Measurements from ENCODE around the gene FRMD5.
"Not testable (repeated sequence)": the region's sequence is repeated elsewhere in the genome, so short reads cannot be mapped to it uniquely, and the experiment has no call there.

Gene FRMD5

DNA sequence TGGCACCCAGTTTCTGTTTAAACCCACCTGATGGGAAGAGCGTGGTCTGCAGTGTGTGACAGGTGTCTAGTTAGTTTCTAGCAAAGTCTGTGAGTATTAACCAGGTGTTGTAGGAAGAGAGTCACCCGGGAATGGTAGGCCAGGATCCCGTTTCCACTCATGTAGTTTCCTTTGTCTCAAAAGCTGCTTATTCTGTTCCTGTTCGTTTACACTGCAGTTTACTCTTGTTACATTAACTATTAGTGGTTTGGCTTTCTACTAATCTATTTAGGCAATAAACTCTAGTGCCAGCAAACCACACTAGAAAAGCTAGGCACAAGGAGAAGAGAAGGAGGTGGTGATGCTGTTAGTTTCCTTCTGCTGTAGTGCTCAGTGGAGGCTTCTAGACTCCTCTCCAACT is 335.5 kb downstream of the FRMD5 start:
- no peak for DNase-seq (ENCODE audit: low read depth in 1 of 2, low spot score in 1 of 2)

GRCh38 chr15:43854801-43855200 is 340.3 kb downstream of the FRMD5 start:
- DNase-seq (ENCODE audit: low read depth in 1 of 2, low spot score in 1 of 2) = no peak

GRCh38 chr15:43852607-43853006 is 342.5 kb downstream of the FRMD5 start:
- no peak for DNase-seq (ENCODE audit: low read depth in 1 of 2, low spot score in 1 of 2)

DNA sequence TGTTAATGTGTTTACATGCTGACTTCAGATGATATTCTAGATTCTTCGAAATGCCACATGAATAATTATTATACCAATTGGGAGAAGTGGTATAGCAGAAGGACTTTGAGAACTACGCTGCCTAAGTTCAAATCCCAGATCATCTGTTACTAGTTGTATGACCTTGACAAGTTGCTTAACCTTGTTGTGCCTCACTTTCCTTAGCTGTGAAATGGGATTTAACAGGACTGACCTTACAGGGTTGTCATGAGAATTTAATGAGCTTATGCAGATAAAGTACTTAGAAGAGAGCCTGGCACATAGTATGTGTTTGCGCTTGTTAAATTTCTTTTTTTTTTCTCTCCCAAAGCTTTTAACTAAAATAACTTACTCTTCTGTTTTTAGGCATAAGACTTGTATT is 343.8 kb downstream of the FRMD5 start:
- no peak for DNase-seq (ENCODE audit: low read depth in 1 of 2, low spot score in 1 of 2)

DNA sequence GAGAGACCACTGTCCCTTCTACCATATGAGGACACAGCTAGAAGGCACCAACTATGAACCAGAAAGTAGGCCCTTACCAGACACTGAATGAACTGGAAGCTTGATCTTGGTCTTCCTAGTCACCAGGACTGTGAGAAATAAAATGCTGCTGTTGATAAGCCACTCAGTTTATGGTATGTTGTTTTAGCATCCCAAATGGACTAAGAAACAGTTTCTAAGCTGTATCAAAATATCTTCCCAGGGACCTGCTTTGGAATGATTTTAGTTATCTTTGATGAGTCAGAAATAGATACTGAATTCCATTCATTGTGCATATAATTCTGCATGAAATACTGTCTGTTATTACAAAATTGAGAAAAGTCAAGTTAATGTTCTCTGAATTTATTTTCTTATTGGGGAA is 349.6 kb downstream of the FRMD5 start:
- DNase-seq (ENCODE audit: low read depth in 1 of 2, low spot score in 1 of 2) = no peak

DNA sequence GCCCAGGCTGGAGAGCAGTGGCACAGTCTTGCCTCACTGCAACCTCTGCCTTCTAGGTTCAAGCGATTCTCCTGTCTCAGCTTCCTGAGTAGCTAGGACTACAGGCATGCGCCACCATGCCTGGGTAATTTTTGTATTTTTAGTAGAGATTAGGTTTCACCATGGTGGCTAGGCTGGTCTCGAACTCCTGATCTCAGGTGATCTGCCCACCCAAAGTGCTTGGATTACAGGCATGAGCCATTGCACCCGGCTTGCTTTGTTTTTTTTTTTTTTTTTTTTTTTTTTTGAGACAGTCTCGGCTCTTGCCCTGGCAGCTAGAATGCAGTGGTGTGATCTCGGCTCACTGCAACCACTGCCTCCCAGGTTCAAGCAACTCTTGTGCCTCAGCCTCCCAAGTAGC is 362.6 kb downstream of the FRMD5 start:
- DNase-seq (ENCODE audit: low read depth in 1 of 2, low spot score in 1 of 2) = not testable (repeated sequence)

DNA sequence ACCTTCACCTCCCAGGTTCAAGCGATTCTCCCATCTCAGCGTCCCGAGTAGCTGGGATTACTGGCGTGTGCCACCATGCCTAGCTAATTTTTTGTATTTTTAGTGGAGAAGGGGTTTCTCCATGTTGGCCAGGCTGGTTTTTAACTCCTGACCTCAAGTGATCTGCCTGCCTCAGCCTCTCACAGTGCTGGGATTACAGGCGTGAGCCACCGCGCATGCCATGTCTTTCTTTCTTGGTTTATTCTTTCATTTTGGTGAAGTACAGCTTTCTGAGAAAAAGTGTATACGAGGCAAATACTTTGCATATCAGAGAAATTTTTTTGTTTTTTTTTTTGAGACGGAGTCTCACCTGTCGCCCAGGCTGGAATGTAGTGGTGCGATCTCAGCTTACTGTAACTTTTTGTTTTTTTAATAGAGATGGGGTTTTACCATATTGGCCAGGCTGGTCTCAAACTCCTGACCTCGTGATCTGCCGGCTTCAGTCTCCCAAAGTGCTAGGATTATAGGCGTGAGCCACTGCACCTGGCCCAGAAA is 363.5 kb downstream of the FRMD5 start:
- not testable (repeated sequence) for DNase-seq (ENCODE audit: low read depth in 1 of 2, low spot score in 1 of 2)

GRCh38 chr15:43830691-43831275 is 364.3 kb downstream of the FRMD5 start:
- DNase-seq (ENCODE audit: low read depth in 1 of 2, low spot score in 1 of 2) = not testable (repeated sequence)

GRCh38 chr15:43829951-43830540 is 365.0 kb downstream of the FRMD5 start:
- not testable (repeated sequence) for DNase-seq (ENCODE audit: low read depth in 1 of 2, low spot score in 1 of 2)

- DNase-seq (ENCODE audit: low read depth in 1 of 2, low spot score in 1 of 2) = no peak
These were observed 366.9 kb downstream of the FRMD5 start for GRCh38 chr15:43828061-43828657.

- DNase-seq (ENCODE audit: low read depth in 1 of 2, low spot score in 1 of 2) = peak; percentile 44 to 62
These were observed 368.3 kb downstream of the FRMD5 start, which contains the start of gene WDR76 for GRCh38 chr15:43826508-43827341. Gene WDR76, plus strand, starts transcription at chr15:43827002. Its CDS starts 31 bp downstream, at chr15:43827033.

GRCh38 chr15:43826029-43826507 is 369.0 kb downstream of the FRMD5 start:
- no peak for DNase-seq (ENCODE audit: low read depth in 1 of 2, low spot score in 1 of 2)

DNA sequence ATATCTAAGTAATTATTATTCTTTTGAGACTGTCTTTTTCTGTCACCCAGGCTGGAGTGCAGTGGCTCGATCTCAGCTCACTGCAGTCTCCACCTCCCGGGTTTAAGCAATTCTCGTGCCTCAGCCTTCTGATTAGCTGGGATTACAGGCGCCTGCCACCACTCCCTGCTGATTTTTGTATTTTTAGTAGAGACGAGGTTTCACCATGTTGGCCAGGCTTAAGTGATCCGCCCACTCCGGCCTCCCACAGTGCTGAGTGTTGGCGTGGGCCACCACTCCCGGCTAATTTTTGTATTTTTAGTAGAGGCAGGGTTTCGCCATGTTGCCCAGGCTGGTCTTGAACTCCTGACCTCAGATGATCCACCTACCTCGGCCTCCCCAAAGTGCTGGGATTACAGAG is 369.8 kb downstream of the FRMD5 start:
- DNase-seq (ENCODE audit: low read depth in 1 of 2, low spot score in 1 of 2) = not testable (repeated sequence)

GRCh38 chr15:43824302-43825246 is 370.5 kb downstream of the FRMD5 start, which contains the start of gene MFAP1:
Gene MFAP1, minus strand, starts transcription at chr15:43824690. Its CDS starts 121 bp downstream, at chr15:43824569.
- DNase-seq (ENCODE audit: low read depth in 1 of 2, low spot score in 1 of 2) = peak; percentile 75 to 79

- DNase-seq (ENCODE audit: low read depth in 1 of 2, low spot score in 1 of 2) = no peak
These were observed 373.6 kb downstream of the FRMD5 start for GRCh38 chr15:43821505-43821904.
